H1 (cell line): ENCODE measurements around the gene NTN1. TPM values are rescaled to one million over a fixed set of nuclear protein-coding genes. Genes with fewer than 3 reads are reported as not detected.

Source experiments
- EZH2 ChIP-seq: fragments of 200-600 bp; sonication (generic); IDR thresholded peaks from 2 replicates; pipeline ENCODE4 v1.7.1; 2012; ENCODE audit warnings: low read depth, mild to moderate bottlenecking, moderate library complexity, low read length, inconsistent platforms; ENCODE audit not compliant: severe bottlenecking
- POLR2A ChIP-seq, 2 experiments: IDR thresholded peaks; 1 replicate in 1 of 2; 2 replicates in 1 of 2; pipeline ENCODE4 v1.6.1; 2011; ENCODE audit warnings: low read depth in 2 of 2, low read length in 2 of 2, mild to moderate bottlenecking in 2 of 2; ENCODE audit errors: control extremely low read depth in 1 of 2
- RNF2 ChIP-seq: fragments of 200-900, 300-1000 bp; sonication (generic); IDR thresholded peaks from 2 replicates; pipeline ENCODE4 v1.7.1; 2016; ENCODE audit warnings: borderline replicate concordance, low read depth, mild to moderate bottlenecking, antibody characterized with exemption, low read length; ENCODE audit not compliant: poor library complexity, severe bottlenecking; ENCODE audit errors: missing control alignments
- RXRA ChIP-seq: IDR thresholded peaks from 2 replicates; pipeline ENCODE4 v1.6.1; 2011; ENCODE audit warnings: low read depth, mild to moderate bottlenecking, low read length, moderate library complexity; ENCODE audit not compliant: insufficient read depth
- SAP30 ChIP-seq: fragments of 300-600 bp; sonication (generic); IDR thresholded peaks from 2 replicates; pipeline ENCODE4 v1.7.1; 2012; ENCODE audit warnings: low read length, moderate library complexity, mild to moderate bottlenecking, inconsistent platforms; ENCODE audit not compliant: insufficient read depth, insufficient replicate concordance
- TAF7 ChIP-seq: optimal IDR thresholded peaks from 2 replicates; pipeline ENCODE3; 2011; ENCODE audit warnings: low read depth, mild to moderate bottlenecking, inconsistent platforms, low read length, moderate library complexity, borderline replicate concordance
- polyA plus RNA-seq, 7 experiments: library from polyadenylated mRNA; depleted of rRNA in 3 of 7; stranded (reverse) in 5 of 7; unstranded in 2 of 7; fragments of >200 nt in 5 of 7; fragments of 200-250 nt in 2 of 7; gene quantifications; 1 replicate in 5 of 7; 2 replicates in 1 of 7; 4 replicates in 1 of 7; pipeline versions ENCODE4 v1.2.1 to v1.2.3, GENCODE V29; 2011 to 2013; ENCODE audit warnings: missing spikeins in 2 of 7, mixed read lengths in 2 of 7
- total RNA-seq: library from RNA; stranded (reverse); fragmentation: NEBNext Ultra II Directional; extraction: Animal tissue kit (Norgen Biotek cat#: 25700); gene quantifications from 2 replicates; pipeline ENCODE4 v1.2.1, GENCODE V29; 2021
- TF ChIP-seq, protein P1 (sequence below): IDR thresholded peaks from 2 replicates; pipeline ENCODE4 v1.6.1; 2012; ENCODE audit warnings: low read length, inconsistent platforms

NTN1 gene
- total and polyA plus RNA-seq, 2 of the 8 experiments (the other 6 are each of a cell fraction or from before 2014, with no cell fraction given): 2.0 to 2.3 TPM

DNA sequence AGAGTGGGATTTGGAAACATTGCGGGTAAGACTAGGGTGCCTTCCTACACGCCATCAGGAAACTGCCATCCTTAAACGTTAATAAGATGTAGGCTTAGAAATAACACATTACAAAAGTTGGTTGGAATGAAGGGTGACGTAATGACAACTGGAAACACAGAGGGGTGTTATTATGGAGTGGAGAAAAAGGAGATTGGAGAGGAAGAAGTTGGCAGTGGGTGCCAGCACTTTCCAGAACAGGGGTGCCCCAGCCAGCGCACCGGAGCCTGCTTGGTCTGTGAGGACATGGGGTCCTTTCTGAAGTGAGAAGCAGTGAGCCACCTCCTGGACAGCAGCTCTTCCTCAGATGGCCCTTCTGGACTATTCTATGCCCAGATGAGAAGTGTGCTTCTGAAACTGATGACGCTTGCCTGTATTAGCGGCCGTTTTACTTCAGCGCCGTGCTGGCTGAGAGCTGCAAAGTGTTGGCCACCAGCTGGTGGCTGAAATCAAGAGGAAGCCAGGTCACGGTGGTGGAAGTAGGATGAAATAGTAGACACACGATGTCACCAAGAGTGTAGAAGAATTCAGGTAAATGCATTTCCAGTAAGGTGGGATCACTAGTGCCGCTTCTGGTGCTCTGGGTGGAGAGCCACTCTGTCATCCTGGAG is 244.8 kb downstream of the NTN1 start (continued):
- TF ChIP-seq EZH2: no peak
- TF ChIP-seq RXRA: no peak
- no peak for TF ChIP-seq TAF7
- no peak for TF ChIP-seq RNF2
- TF ChIP-seq SAP30: no peak
- TF ChIP-seq, protein P1, sequence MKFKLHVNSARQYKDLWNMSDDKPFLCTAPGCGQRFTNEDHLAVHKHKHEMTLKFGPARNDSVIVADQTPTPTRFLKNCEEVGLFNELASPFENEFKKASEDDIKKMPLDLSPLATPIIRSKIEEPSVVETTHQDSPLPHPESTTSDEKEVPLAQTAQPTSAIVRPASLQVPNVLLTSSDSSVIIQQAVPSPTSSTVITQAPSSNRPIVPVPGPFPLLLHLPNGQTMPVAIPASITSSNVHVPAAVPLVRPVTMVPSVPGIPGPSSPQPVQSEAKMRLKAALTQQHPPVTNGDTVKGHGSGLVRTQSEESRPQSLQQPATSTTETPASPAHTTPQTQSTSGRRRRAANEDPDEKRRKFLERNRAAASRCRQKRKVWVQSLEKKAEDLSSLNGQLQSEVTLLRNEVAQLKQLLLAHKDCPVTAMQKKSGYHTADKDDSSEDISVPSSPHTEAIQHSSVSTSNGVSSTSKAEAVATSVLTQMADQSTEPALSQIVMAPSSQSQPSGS: no peak
- TF ChIP-seq POLR2A (IDR thresholded peaks at IDR 0.05; ENCODE audit: control extremely low read depth in 1 of 2, low read depth in 2 of 2, low read length in 2 of 2): no peak
